Transverse colon (tissue), 3 donors: ENCODE data around the gene ACSS2.

ENCODE experiments used
- CTCF ChIP-seq, 5 experiments: fragments of 200-600 bp in 3 of 5; fragments of 450-650 bp in 2 of 5; sonication (generic) in 3 of 5; IDR thresholded peaks; 1 replicate in 2 of 5; 2 replicates in 3 of 5; pipeline ENCODE4 v1.5.1; 2016 to 2017; ENCODE audit warnings: antibody characterized with exemption in 5 of 5, inconsistent platforms in 3 of 5, mild to moderate bottlenecking in 2 of 5, moderate library complexity in 1 of 5
- EP300 ChIP-seq: sonication (generic); formaldehyde crosslinking; IDR thresholded peaks from one replicate; pipeline ENCODE4 v1.6.1; 2017; ENCODE audit warnings: antibody characterized with exemption, low read depth
- POLR2A ChIP-seq: fragments of 450-650 bp; IDR thresholded peaks from one replicate; pipeline ENCODE4 v1.6.1; 2016; ENCODE audit warnings: antibody characterized with exemption, mild to moderate bottlenecking, moderate library complexity

GRCh38 chr20:34876406-34877282 is at the start of gene ACSS2:
- peak; percentile 93 for TF ChIP-seq POLR2A
- TF ChIP-seq CTCF (IDR thresholded peaks at IDR 0.05) = no peak
- TF ChIP-seq EP300 = no peak
